HG02943 (cell line): ENCODE data around the gene SPOUT1.

Source experiments
- ATAC-seq: cut with Tn5 transposase; IDR thresholded peaks from one replicate; pipeline ENCODE4 v1.9.1; 2021; ENCODE audit warnings: mild to moderate bottlenecking, low read depth, moderate library complexity; ENCODE audit not compliant: unreplicated experiment

Gene SPOUT1

GRCh38 chr9:128838338-128838737, 8.7 kb upstream of the SPOUT1 start:
- ATAC-seq, result no peak

- ATAC-seq, result no peak
Observed at GRCh38 chr9:128836509-128837145, 7.0 kb upstream of the SPOUT1 start.

GRCh38 chr9:128835246-128836210, 5.9 kb upstream of the SPOUT1 start:
- ATAC-seq, result no peak

- ATAC-seq, result no peak
Observed at GRCh38 chr9:128833696-128834095, 4.1 kb upstream of the SPOUT1 start.

- ATAC-seq, result no peak
Observed at GRCh38 chr9:128828719-128829452, 708 bp downstream of the SPOUT1 start.

- ATAC-seq, result no peak
Observed at GRCh38 chr9:128828267-128828666, 1.3 kb downstream of the SPOUT1 start.

GRCh38 chr9:128825923-128826700, 3.5 kb downstream of the SPOUT1 start:
- ATAC-seq, result no peak

- no peak for ATAC-seq
Observed at GRCh38 chr9:128824911-128825310, 4.7 kb downstream of the SPOUT1 start.

- ATAC-seq, result no peak
Observed at GRCh38 chr9:128823903-128824406, 5.6 kb downstream of the SPOUT1 start.

- ATAC-seq, result no peak
Observed at GRCh38 chr9:128823362-128823902, 6.2 kb downstream of the SPOUT1 start.

GRCh38 chr9:128822407-128823042, 7.1 kb downstream of the SPOUT1 start:
- ATAC-seq, result no peak

GRCh38 chr9:128821584-128822406, 7.8 kb downstream of the SPOUT1 start:
- no peak for ATAC-seq

GRCh38 chr9:128820665-128821583, 8.7 kb downstream of the SPOUT1 start:
- no peak for ATAC-seq

- no peak for ATAC-seq
Observed at GRCh38 chr9:128819716-128820664, 9.6 kb downstream of the SPOUT1 start.

GRCh38 chr9:128818839-128819715, 10.5 kb downstream of the SPOUT1 start:
- ATAC-seq, result peak; percentile 20
